GM21786 (cell line): Measurements from ENCODE around the gene KBTBD2.
"Not testable (repeated sequence)": the region's sequence is repeated elsewhere in the genome, so short reads cannot be mapped to it uniquely, and the experiment has no call there.

ENCODE experiments used
- ATAC-seq: cut with Tn5 transposase; IDR thresholded peaks from one replicate; pipeline ENCODE4 v1.9.1; 2021; ENCODE audit not compliant: unreplicated experiment

The KBTBD2 gene

DNA sequence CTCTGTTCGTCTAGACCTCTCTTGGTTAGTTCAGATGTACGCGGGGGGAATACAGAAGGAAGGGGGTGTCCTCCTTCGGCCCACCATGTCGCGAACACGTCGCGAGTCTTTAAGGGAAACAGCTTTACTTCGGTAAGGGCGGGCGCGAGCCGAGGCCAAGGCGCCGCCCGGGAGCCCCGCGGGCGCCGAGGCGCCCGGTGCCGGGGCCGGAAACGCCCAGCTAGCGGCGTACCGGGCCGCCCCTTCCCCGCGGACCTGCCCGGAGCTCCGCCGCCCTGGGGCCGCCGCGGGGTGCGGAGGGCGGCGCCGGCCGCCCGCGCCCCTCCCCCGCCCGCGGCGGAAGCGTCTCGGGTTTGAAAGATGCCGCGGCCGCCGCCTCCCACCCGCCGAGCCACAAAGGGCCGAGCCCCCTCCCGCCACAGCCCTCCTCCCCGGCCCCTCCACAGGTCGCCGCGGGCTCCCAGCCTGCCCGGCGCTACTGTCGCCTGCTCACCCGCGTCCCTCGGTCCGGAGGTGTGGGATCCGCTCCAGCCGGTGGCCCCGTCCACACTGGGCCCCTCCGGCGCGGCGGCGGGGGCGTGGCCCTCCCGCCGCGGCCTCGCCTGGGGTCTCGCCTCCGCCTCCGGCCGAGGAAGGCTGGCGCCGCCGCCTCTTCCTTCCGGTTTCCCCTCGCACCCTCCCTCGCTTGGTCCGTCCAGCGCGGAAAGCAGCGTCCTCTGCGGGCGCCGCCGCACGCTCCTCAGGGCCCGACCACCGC, at the start of gene KBTBD2:
Gene KBTBD2, minus strand, starts transcription at position 718 of the 757 bp plus-strand sequence. CDS start 12,156 bp downstream, outside the sequence.
- peak; percentile 59 for ATAC-seq

DNA sequence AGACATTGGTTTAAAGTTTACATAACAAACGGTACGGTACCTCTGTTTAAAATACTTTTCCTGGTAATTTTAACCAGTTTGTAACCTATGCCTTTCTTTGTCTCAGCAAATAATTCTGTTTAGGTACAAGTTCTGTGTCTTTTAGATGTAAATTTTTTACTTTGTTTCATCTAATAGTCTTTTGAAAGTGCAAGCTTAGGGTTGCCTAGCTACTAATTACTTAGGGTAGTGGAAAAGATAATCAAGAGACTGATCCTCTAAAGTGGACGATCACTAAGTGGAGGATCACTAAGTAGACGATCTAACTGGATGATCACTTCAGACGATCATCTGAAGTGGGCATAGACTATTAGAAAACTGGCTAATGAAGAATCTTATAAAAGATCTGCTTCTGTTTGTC, 49.6 kb upstream of the KBTBD2 start:
- ATAC-seq, result no peak

DNA sequence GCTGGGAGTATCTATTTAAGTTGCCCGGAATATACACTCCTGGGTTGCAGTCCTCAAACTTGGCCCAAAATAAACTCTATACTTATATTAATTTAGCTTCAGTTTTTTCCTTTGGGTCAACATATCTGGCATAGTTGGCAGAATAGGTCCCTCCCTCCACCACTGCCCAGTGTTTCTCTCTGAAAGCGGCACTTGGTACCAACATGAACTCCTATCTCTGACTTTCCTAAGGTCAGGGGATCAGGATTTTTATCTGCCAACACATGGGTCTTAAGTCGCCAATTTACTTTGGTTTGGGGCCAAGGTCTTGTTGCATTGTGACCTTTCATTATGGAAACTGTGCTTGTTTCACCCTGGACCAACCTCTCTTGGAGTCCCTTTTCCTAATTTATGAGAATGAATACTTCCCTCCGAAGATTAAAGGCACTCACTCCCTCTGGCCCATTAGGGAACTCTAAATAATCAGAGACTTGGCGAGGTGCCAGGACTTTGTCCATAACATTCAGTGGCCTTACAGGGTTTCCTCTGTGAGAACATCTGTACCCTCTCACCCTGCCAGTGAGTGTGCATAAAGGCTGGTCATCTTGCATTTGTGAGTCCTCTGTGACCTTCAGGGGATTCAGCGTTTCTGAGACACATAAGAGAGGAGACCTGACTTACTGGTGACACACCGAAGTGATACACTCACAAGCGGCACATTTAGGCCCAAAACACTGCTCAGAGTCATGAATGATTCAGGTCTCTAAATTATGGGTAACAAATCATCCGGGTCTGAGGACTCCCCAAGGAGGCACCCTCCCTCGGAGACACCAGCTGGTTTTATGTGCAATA, 46.0 kb upstream of the KBTBD2 start:
- ATAC-seq, result no peak

DNA sequence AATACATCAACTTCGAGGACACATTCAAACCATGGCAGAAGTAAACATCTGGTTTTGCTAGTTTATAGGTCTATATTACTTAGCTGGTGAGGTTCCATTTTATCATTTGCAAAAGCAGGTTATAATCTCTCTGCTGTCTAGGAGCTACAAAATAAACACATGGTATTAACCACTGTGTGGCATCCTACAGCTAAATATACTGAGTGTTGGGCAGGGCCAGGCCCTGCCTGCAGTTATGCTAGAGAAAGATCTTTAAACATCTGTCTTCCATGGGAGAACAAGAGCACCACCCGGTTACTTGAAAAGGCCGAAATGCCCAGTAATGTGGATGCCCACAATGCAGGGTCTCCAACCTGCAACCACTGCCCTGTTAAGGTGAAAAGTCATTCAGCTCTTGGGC, 45.1 kb upstream of the KBTBD2 start:
- no peak for ATAC-seq

DNA sequence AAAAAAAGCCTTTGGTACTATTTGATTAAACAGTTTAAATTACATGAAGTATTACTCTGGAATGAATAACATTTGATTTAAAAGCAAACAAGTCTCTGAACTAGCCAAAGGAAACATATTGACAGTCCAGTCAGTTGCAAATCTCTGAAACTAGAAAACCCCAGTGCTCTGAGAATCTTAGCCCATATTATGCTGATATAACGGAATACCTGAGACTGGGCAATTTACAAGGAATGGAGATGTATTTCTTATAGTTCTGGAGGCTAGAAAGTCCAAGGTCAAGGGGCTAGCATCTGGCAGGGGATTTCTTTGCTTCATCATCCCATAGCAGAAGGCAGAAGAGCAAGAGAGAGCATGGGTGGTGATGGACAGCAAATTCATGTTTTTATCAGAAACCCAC, 44.0 kb upstream of the KBTBD2 start:
- ATAC-seq, result no peak

DNA sequence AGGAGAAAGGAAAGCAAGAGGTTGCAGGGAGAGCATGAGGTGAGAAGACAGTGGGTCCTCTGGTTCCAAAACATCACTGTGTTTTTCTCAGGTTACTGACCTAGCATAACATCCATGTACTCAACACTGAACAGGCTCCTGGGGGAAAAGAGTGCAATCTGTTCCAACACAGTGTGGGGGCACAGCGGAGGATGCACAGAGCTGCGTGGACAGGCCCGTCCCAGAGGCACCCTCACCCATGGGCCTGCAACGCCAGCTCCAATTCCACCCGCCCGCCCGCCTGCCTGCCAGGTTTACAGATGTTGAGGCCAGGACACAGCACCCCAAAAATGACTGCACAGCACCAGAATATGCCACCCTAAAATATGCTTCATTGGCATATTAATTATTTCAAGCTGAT, 38.8 kb upstream of the KBTBD2 start:
- ATAC-seq, result no peak

DNA sequence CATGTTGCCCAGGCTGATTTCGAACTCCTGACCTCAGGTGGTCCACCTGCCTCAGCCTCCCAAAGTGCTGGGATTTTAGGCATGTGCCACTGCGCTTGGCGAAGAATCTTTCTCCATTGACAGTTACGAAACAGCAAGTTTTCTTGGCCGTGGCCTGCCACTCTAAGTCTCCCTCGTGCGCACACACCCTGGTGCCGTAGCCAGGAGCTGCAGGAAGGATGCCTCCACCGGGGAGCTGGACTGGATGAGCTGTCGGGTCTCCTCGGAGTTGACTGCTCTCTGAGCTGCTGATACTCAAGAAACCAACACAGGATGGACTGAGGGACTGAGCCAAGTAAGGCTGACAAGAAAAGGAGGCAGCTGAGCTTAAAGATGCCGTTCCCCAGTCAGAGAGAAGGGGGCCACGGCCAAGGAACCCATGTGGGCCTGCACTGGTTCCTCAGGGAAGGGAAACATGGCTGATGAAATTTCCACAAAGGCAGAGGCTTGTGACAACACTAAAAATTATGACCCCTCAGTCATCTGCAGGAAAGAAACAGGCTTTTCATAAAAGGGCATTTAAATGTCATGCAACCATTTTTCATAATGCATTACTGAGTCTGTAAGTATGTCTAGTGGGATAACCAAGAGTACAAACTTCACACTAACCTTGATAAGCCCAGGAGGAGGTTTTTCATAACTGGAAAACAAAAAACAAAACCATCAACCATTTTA, 38.0 kb upstream of the KBTBD2 start:
- no peak for ATAC-seq

DNA sequence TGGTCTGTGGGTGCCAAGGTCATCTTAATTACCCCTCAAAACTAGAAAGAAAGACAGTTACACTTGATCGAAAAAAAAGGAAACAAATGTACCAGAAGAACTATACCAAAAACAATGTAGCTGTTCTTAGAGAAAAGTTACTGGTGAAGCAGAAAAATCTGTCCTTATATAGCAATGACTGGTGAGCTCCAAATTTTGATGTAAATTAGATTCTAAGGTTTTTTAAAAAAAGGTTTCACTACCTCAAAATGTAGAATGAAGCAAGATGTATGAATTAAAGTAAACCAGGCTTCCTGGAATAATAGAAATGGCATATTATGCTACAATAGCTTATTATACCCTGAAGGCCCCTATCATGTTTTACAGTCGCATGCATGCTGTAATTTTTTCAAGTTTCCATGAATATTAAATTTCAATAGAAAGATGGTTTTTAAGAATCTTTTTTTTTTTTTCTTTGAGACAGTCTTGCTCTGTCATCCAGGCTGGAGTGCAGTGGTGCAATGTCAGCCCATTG, 37.3 kb upstream of the KBTBD2 start:
- no peak for ATAC-seq

DNA sequence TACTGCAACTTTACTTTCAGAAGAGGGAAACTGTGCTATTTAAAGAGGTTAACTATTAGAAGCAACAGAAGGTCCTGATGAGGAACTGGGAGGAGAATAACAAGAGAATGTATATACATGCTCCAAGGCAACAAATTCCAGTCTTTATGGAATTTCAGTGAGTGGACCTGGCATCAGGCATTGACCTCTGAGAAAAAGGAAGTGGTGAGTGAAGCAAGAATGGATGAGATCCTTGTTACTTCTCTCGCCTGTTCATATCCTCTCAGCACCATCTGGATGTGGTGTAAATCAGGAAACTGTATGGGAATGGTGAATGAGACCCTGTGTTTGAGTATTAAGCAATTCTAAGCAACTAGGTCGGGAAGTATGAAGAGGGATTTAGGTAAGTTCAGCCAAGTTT, 30.3 kb upstream of the KBTBD2 start:
- no peak for ATAC-seq

DNA sequence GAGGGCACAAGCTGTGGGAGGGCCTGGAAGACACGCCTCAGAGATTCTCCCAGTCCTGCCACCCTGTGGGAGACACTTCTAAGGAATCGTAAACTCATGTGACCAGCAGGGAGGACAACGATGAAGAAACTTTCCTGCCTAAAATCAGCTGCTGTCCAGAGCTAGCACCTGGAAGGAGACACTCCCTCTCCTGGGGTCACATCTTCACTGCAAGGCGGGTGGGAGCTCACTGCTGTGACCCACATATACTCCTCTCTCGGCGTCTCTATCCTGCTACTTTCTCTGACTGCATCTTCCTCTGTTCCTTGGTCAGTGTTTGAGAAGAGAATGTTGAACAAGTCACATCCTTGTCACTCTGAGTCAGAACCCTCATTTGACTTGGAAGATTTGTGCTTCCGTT, 25.4 kb upstream of the KBTBD2 start:
- not testable (repeated sequence) for ATAC-seq

DNA sequence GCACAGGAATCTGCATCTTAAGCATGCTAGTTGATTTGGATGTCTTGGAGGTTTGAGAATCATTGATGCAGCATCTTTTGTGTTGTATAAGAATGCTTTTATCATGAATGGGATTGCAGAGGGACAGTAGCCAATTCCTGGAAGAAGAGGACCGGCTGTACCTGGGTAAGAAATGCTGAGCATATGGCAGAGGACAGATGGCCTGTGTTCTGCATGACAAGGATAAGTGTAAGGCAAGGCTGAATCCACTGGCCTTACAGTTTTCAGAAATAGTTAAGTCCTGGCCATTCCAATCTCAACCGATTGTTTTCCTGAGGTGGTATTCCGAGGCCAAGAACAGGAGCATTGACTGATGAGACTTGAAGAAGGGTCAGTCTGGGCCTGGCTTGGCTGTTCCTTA, 24.4 kb upstream of the KBTBD2 start:
- no peak for ATAC-seq

DNA sequence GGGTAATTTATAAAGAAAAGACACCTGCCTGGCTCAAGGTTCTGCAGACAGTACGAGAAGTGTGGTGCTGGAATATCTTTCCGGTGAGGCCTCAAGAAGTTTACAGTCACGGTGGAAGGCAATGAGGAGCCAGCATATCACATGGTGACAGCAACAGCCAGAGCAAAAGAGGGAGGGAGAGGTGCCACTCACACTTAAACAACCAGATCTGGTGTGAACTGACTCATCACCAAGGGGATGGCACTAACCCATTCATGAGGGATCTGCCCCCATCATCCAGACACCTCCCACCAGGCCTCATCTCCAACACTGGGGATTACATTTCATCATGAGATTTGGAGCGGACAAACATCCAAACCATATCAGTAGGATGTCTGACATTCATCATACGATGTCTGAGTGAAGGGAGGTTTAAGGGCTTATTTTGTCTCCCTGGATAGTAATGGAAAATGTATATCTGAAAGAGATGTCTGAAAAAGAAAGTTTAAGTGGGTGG, 23.5 kb upstream of the KBTBD2 start:
- no peak for ATAC-seq

DNA sequence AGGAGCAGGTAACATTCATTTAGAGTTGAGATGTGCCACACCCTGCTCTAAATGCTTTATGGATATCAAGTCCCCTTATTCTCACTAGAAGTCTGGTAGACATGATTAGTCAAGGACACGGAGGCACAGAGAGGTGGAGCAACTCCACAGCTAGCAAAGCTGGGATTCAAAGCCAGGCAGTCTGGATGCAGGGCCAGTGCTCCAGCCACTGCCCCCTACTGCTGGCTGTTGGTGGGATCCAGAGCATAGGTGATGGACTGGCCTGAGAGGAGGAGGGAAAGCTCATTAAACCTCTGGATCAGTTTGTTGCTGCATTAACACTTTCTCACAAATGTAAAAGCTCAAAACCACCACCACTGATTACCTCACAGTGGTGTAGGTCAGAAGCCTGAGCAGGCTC, 22.6 kb upstream of the KBTBD2 start:
- ATAC-seq, result no peak

DNA sequence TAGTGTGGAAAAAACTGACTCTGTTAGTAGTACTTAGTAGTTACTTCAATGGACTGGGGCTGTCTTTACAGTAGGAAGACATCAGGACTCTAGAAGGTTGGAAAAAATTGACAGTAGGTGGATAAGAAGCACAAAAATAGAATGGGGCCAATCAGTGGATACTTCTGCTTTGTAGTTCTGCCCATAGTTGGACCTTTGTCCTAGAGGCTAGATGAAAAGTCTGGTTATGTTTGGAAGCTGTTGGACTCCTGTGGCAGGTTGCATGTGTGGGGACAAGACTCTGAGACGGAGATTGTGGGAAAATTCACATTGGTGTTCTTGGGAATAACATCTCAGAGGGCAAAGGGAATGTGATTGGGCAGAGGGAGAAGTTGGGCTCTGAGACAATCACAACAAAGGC, 18.6 kb upstream of the KBTBD2 start:
- ATAC-seq, result no peak

DNA sequence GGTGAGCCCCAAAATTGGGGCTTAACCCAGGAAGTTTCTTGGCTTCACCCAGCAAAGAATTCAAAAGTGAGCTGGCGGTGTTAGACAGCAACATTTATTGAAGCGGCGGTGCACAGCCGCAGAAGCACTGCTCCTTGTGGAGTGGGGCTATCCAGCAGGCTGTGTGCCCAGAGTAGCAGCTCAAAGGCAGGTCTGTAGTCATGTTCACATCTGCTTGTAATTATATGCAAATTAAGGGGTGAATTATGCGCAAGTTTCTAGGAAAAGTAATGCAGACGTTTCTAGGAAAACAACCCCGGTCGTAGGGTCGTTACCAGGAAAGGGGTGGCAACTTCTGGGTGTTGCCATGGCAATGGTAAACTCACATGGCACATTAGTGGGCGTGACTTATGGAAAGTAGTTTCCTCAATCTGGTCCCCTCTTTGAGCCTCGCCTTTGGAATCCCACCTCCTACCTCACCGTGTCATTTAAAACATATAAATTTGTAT, 13.7 kb upstream of the KBTBD2 start:
- ATAC-seq, result peak; percentile 70

DNA sequence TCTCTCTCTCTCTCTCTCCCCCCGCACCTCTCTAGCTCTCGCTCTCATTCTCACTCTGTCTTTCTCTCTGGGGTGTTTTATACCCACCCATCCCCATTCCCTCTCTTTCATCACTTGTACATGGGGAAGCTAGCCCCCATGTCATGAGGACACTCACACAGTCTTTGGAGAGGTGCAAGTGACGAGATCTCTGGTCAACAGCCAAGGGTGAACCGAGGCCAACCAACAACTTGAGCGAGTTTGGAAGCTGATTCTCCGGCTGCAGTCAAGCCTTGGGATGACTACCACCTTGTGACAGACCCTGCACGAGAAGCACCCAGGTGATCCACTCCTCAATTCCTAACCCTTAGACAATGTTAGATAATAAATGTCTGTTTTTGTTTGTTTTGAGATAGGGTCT, 10.1 kb upstream of the KBTBD2 start:
- no peak for ATAC-seq

DNA sequence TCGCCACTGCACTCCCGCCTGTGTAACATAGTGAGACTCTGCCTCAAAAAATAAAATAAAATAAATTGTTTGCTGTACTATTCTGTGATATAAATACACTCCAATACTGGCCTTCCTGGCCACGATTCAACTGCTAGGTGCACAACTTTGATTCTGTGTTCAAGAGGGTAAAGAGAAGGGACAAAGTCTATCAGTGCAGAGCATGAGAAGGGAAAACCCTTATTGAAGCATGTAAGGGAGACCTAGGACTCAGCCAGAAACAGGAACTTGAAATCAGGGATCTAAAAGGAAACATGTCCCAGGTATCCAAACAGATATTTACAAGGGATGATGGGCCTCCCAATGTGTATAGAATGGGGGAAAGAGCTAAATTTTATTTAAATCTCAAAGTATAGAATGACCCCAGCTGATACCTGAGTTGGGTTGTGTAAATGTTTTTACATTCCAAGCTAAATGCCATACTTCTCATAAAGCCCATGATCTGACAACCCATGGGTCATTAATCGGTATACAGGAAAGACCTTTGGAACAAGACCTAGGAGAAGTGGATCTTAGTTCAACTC, 9.0 kb upstream of the KBTBD2 start:
- ATAC-seq, result no peak

DNA sequence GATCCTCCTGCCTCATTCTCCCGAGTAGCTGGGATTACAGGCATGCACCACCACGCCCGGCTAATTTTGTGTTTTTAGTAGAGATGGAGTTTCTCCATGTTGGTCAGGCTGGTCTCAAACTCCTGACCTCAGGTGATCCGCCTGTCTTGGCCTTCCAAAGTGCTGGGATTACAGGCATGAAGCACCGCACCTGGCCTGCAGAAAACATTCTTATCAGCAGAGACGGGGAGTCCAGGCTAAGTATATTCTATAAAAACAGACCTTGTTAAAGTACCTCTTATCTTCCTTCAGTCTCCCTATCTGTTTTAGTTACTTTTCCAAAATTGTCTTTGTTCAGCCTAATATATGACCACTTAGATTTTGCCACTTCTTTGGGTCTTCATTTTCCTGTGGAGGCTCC, 5.8 kb upstream of the KBTBD2 start:
- not testable (repeated sequence) for ATAC-seq

DNA sequence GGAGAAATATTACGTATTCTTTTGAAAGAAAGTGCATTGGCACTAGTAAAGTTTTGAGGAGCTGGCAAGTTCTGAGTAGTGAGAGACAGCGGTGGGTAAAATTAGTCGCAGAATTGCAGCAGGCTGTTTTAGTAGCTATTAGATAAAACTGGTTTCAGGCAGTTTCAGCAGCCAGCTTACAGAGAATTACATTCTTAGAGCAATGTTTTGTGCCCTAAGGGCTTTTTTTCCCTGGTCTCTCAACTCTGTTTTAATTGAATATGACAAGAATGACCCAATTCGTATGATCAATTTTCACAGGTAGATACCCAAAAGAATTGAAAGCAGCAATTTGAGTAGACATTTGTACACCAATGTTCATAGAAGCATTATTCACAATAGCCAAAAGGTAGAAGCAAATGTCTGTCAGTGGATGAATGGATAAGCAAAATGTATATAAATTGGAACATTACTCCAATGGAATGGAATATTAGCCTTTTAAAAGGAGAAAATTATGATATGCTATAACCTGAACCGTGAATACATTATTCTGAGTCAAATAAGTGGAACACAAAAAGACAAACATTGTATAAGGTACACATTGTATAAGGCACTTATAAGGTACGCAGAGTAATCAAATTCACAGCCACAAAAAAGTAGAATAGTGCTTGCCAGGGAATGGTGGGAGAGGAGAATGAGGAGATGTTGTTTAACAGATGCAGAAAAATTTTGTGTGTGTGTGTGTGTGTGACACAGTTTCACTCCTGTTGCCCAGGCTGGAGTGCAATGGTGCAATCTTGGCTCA, 5.2 kb upstream of the KBTBD2 start:
- no peak for ATAC-seq

DNA sequence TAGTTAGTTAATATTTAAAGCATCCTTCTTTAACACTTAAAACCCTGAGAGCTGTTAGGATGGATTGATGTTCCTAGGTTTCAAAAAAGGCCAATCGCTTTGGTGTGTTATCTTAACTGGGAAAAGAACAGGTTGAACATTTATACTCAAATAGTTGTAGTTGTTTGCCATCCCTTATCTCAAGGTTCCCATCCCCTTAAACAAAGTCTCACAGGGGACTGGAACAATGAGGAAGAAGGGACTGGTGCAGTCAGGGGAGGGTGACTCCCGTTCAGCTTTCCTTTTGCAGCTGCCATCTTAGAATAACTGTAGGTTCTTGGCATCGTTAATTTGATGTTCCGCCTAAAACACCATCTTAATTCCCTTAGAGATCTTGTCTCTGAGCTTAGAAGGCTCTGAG, 2.6 kb upstream of the KBTBD2 start:
- ATAC-seq, result no peak
